Stimulated activated CD4-positive, alpha-beta T cell treated with anti-CD3 and anti-CD28 coated beads, TNF-alpha, amount 100 ng/mL, for 4 hours (primary cell): Measurements from ENCODE around the gene TAF12.
A peak's percentile ranks its signal among the peaks of the same experiment; 100 is the strongest.
"Not testable (repeated sequence)": the region's sequence is repeated elsewhere in the genome, so short reads cannot be mapped to it uniquely, and the experiment has no call there.

Experiments used
- DNase-seq, 3 experiments: peaks; one replicate each; pipeline ENCODE4 v3.0.0-alpha.2; 2020; ENCODE audit warnings: low read depth in 3 of 3

TAF12 gene

DNA sequence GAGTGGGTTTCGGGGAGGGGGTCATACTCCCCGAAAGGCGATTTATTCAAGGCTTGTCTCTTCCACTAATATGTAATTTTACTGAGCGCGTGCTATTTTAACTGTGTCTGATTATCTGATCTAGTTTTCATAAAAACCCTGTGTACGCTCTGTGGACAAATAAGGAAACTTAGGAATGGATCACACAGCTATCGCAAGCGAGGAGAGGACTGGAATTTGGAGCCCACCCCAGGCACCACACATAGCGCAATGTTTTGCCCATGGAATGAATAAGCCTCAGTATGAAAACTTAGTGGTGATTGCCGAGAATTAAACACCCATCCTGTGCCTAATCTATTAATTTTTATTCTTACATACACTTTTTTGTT is 60.6 kb downstream of the TAF12 start:
- DNase-seq = no peak

GRCh38 chr1:28581531-28582247 is 61.2 kb downstream of the TAF12 start:
- peak; percentile 87 to 91 (median 88) for DNase-seq

- peak; percentile 41 to 52 (median 47) for DNase-seq
Measured at GRCh38 chr1:28580722-28581530, 61.9 kb downstream of the TAF12 start.

GRCh38 chr1:28579401-28579800 is 63.5 kb downstream of the TAF12 start:
- no peak for DNase-seq

- no peak for DNase-seq
Measured at GRCh38 chr1:28578696-28579218, 64.1 kb downstream of the TAF12 start.

GRCh38 chr1:28577738-28578536 is 64.9 kb downstream of the TAF12 start:
- DNase-seq = no peak

- DNase-seq = peak in 1 of 3 experiments; percentile 18
Measured at GRCh38 chr1:28577052-28577678, 65.7 kb downstream of the TAF12 start.

DNA sequence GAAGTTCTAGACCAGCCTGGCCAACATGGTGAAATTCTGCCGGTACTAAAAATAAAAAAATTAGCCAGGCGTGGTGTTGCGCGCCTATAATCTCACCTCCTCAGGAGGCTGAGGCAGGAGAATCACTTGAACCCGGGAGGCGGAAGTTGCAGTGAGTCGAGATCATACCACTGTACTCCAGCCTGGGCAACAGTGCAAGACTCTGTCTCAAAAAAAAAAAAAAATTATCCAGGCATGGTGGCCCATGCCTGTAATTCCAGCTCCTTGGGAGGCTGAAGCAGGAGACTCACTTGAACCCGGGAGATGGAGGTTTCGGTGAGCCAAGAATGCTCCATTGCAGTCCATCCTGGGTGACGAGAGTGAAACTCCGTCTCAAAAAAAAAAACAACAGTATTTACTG is 69.3 kb downstream of the TAF12 start:
- no peak for DNase-seq

DNA sequence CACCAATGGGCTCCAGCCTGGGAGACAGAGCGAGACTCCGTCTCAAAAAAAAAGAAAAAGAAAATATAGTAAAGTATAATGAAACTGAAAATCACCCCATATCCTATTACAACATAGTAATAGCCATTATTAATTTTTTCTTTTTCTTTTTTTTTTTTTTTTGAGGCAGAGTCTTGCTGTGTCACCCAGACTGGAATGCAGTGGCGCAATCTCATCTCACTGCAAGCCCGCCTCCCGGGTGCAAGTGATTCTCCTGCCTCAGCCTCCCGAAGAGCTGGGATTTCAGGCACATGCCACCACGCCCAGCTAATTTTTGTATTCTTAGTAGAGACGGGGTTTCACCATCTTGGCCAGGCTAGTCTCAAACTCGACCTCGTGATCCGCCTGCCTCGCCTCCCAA is 70.0 kb downstream of the TAF12 start:
- not testable (repeated sequence) for DNase-seq

GRCh38 chr1:28571911-28572310 is 71.0 kb downstream of the TAF12 start:
- no peak for DNase-seq

- no peak for DNase-seq
Measured at GRCh38 chr1:28566931-28567330, 75.9 kb downstream of the TAF12 start.

GRCh38 chr1:28565726-28566125 is 77.1 kb downstream of the TAF12 start:
- DNase-seq = no peak

GRCh38 chr1:28565040-28565439 is 77.8 kb downstream of the TAF12 start:
- DNase-seq = no peak

GRCh38 chr1:28564310-28564709 is 78.6 kb downstream of the TAF12 start:
- no peak for DNase-seq

DNA sequence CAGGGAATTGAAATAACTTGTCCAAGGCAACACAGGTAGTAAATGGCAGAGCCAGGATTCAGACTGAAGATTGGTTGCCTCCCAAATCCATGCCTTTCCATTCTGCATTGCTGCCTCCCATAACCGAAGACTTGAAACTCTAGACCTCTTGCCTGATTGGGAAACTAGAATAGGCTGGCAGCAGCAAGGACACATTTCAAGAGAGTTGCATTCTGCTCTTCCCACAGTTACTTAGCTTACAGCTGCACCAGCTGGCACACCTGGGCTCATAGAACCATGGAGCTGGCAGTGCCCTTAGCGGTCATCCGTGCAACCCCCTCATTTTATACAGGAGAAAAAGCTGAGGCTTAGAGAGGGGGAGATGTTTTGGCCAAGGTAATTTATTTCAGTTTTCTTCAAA is 82.0 kb downstream of the TAF12 start:
- no peak for DNase-seq
